HEK293 (cell line): ENCODE data around the gene FRMD4A.

Experiments
- CTCF ChIP-seq: fragments of 450-650 bp; formaldehyde crosslinking; IDR thresholded peaks from 2 replicates; pipeline ENCODE4 v1.5.1; 2016; ENCODE audit warnings: missing biosample characterization, missing genetic modification characterization
- REST ChIP-seq: fragments of 450-650 bp; formaldehyde crosslinking; IDR thresholded peaks from 2 replicates; pipeline ENCODE4 v1.5.1; 2016; ENCODE audit warnings: missing biosample characterization, missing genetic modification characterization
- SETDB1 ChIP-seq: IDR thresholded peaks from one replicate; pipeline ENCODE4 v1.6.1; 2017; ENCODE audit warnings: mild to moderate bottlenecking, low read length, moderate library complexity, mixed read lengths; ENCODE audit not compliant: insufficient read length
- ZFP3 ChIP-seq: fragments of 450-650 bp; formaldehyde crosslinking; IDR thresholded peaks from 2 replicates; pipeline ENCODE4 v1.5.1; 2016; ENCODE audit warnings: low read depth, missing biosample characterization, missing genetic modification characterization
- ZNF175 ChIP-seq: fragments of 450-650 bp; formaldehyde crosslinking; IDR thresholded peaks from 2 replicates; pipeline ENCODE4 v1.5.1; 2016; ENCODE audit warnings: missing biosample characterization, missing genetic modification characterization
- ZNF24 ChIP-seq: fragments of 450-650 bp; formaldehyde crosslinking; IDR thresholded peaks from 2 replicates; pipeline ENCODE4 v1.5.1; 2016; ENCODE audit warnings: missing biosample characterization, missing genetic modification characterization
- ZNF621 ChIP-seq: fragments of 450-650 bp; formaldehyde crosslinking; IDR thresholded peaks from 2 replicates; pipeline ENCODE4 v1.5.1; 2017; ENCODE audit warnings: missing biosample characterization, missing genetic modification characterization
- ZNF747 ChIP-seq: fragments of 450-650 bp; formaldehyde crosslinking; IDR thresholded peaks from 2 replicates; pipeline ENCODE4 v1.5.1; 2016; ENCODE audit warnings: missing biosample characterization, missing genetic modification characterization

DNA sequence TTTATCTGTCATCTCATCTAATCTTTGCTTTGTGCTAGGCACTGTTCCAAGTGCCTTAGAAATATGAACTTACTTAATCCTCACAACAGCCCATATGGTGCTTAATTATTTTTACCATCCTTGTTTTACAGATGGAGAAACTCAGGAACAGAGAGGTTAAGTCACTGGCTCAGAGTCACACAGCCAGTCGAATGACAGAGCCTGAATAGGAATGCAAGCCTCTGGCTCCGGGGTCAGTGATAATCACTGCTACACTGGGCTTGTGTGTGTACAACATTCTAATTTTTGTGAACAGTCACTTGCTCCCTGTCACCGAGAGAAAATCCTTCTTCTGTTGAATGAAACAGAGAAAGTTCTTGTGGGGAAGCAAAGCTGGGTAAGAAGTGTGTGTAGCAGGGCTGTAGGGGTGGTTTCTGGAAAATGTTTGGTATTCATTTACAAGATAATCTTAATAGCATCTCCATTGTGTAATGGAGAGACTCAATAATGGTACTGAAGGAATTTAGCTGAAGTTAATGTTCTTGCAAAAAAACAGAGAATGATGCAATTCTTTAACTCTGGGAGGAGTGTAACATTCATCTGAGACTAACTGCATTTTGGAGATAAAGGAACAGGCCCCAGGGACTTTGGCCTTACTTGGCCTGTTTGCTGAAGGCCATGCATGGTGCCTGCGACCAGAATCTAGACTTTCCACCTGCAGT is 290.6 kb downstream of the FRMD4A start:
- TF ChIP-seq ZNF621 (no peak), CTCF (tag by site-specific recombination) (no peak), REST (tag by site-specific recombination) (no peak), ZNF24 (tag by site-specific recombination) (no peak), ZFP3 (tag by site-specific recombination) (no peak), ZNF175 (no peak), ZNF747 (tag by site-specific recombination) (no peak), SETDB1 (no peak)
